SHP77 treated with DMSO at 0.1 percent for 48 hours (cell line): Measurements from ENCODE around the gene ARHGDIB.

ENCODE experiments used
- DNase-seq: peaks from one replicate; lab custom pipeline; 2025; lab: John Stamatoyannopoulos, UW

Gene ARHGDIB

DNA sequence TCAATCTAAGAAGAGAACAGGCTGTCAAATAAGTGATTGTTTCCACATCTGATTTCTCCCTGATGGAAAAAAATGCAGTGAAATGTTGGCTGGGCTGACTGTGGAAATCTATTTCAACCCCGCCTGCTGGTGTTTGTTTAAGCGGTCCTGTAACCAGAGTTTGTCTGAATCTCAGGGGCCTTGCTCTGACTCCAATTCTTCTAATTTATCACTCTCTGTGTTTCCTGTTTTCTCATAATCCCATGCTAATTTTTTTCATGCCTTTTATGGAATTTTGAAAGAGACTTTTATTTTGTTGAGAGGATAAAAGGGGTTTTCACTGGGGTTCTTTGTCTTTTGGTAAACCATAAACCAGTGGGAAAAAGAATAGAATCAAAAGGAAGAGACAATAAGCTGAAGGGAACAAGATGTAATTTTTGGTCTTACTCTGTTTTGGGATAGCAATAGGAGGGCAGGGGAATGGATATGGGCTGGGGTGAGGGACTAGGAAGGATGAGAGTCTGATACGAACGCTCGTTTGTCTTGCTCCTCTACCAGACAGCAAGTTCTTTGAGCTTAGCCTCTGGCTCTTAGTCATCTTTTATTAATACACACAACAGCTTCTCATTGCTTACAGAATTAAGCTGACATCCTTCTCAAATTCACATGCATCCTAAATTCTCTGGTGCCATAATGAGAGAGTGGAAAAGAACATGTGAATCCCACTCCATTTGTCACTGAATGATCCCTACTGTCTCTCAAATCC, 67.7 kb downstream of the ARHGDIB start:
- no peak for DNase-seq

DNA sequence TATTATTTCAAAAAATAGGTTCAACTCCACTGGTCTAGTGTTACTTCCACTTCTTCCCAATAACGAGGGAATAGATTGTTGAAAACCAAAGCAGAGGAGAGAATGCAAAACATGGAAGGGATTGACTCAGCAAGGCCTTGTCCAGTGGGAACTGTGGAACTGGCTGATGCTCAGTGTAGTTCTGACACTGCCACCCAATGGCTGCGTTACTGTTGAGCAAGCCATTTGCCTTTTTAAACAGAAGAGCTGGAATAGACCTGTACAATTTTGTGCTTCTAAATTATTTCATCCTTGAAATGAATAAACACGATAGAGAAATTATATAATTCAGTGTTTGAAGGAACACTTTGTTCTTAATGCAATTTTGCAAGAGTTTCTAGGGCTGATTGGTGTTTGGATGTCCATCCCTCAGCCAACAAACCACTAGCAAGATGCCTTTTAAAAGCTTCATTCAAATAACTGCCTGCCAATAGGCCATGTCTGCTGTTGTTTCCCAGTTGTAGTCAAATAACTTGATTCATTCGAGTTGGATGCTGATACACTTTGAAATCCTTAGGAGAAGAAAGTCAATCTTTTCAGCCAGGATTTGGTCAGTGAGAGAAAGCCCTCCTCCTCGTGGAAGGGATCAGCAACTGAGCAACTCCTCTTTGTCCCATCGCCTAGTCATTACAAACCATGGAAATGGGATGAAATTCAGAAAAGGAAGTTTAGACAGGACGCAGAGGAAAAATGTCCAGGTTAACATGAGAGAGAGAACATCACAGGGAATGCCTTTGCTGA, 68.5 kb downstream of the ARHGDIB start:
- no peak for DNase-seq
